HepG2 (cell line): ENCODE measurements around the gene CIB2. TPM values are rescaled to one million over a fixed set of nuclear protein-coding genes. Genes with fewer than 3 reads are reported as not detected.

Experiments used
- BRCA1 ChIP-seq: sonication (generic); formaldehyde crosslinking; IDR thresholded peaks from 2 replicates; pipeline ENCODE4 v1.4.0; 2020; ENCODE audit warnings: missing genetic modification reagents
- HCFC1 ChIP-seq: fragments of 150-350 bp; IDR thresholded peaks from 2 replicates; pipeline ENCODE4 v1.6.1; 2014; ENCODE audit warnings: low read depth, low read length
- HNRNPUL1 ChIP-seq: fragments of 200-400 bp; formaldehyde crosslinking; IDR thresholded peaks from 2 replicates; pipeline ENCODE4 v1.6.1; 2017; ENCODE audit warnings: low read depth, mild to moderate bottlenecking, low read length, moderate library complexity
- KLF16 ChIP-seq, 2 experiments: sonication (generic) in 1 of 2; formaldehyde crosslinking in 1 of 2; IDR thresholded peaks; 2 replicates each; pipeline versions ENCODE4 v1.6.1 to v1.8.0; 2016 to 2023; ENCODE audit warnings: missing genetic modification reagents in 2 of 2, missing compliant biosample characterization in 1 of 2
- NKX3-1 ChIP-seq: sonication (generic); formaldehyde crosslinking; IDR thresholded peaks from 2 replicates; pipeline ENCODE4 v1.5.0; 2020; ENCODE audit warnings: missing genetic modification reagents
- PCBP1 ChIP-seq: fragments of 200-400 bp; formaldehyde crosslinking; IDR thresholded peaks from 2 replicates; pipeline ENCODE4 v1.6.1; 2017; ENCODE audit warnings: mild to moderate bottlenecking, low read depth, low read length, borderline replicate concordance
- POGK ChIP-seq: sonication (generic); formaldehyde crosslinking; conservative IDR thresholded peaks from 2 replicates; pipeline ENCODE4 v1.8.0; 2022; ENCODE audit warnings: mild to moderate bottlenecking, moderate library complexity, missing genetic modification reagents
- POLR2G ChIP-seq: fragments of 200-400 bp; formaldehyde crosslinking; IDR thresholded peaks from 2 replicates; pipeline ENCODE4 v1.6.1; 2018; ENCODE audit warnings: mild to moderate bottlenecking, low read depth, low read length, moderate library complexity
- SMC3 ChIP-seq: IDR thresholded peaks from 2 replicates; pipeline ENCODE4 v1.6.1; 2011; ENCODE audit warnings: low read length, improper control_type of control experiment
- TBX2 ChIP-seq: sonication (generic); formaldehyde crosslinking; IDR thresholded peaks from 2 replicates; pipeline ENCODE4 v1.5.0; 2020; ENCODE audit warnings: missing genetic modification reagents, mild to moderate bottlenecking, borderline replicate concordance
- XBP1 ChIP-seq: sonication (generic); formaldehyde crosslinking; IDR thresholded peaks from 2 replicates; pipeline ENCODE4 v1.5.0; 2020; ENCODE audit warnings: missing genetic modification reagents
- ZNF580 ChIP-seq: IDR thresholded peaks from 2 replicates; pipeline ENCODE4 v1.6.1; 2016; ENCODE audit warnings: low read depth, borderline replicate concordance
- ZNF629 ChIP-seq: sonication (generic); formaldehyde crosslinking; conservative IDR thresholded peaks from 2 replicates; pipeline ENCODE4 v1.5.0; 2020; ENCODE audit warnings: missing genetic modification reagents
- polyA plus RNA-seq, 8 experiments: library from polyadenylated mRNA; depleted of rRNA in 3 of 8; stranded (reverse) in 7 of 8; unstranded in 1 of 8; fragments of >200 nt; fragmentation: Illumina TruSeq in 4 of 8; extraction: Trizol in 4 of 8; gene quantifications; 2 replicates each; pipeline versions ENCODE4 v1.2.1 to v1.2.3, GENCODE V29; 2011 to 2016; ENCODE audit warnings: low read depth in 4 of 8, missing spikeins in 1 of 8, mixed read lengths in 1 of 8; ENCODE audit not compliant: insufficient read depth in 1 of 8
- total RNA-seq, 5 experiments: library from RNA; depleted of rRNA; stranded (reverse); fragments of >200 nt; fragmentation: Illumina TruSeq; extraction: Trizol; gene quantifications; 2 replicates each; pipeline ENCODE4 v1.2.3, GENCODE V29; 2016; ENCODE audit warnings: low read depth in 1 of 5
- TF ChIP-seq, protein P1 (sequence below): sonication (generic); formaldehyde crosslinking; IDR thresholded peaks from 2 replicates; pipeline ENCODE4 v1.4.0; 2020; ENCODE audit warnings: missing genetic modification reagents, mild to moderate bottlenecking, borderline replicate concordance
- TF ChIP-seq, protein P2 (sequence below): sonication (generic); formaldehyde crosslinking; IDR thresholded peaks from 2 replicates; pipeline ENCODE4 v1.5.0; 2020; ENCODE audit warnings: mild to moderate bottlenecking, missing genetic modification reagents
- TF ChIP-seq, protein P3 (sequence below): sonication (generic); formaldehyde crosslinking; IDR thresholded peaks from 2 replicates; pipeline ENCODE4 v1.5.0; 2020; ENCODE audit warnings: mild to moderate bottlenecking, missing genetic modification reagents, moderate library complexity

CIB2 gene
- total and polyA plus RNA-seq, 2 of the 13 experiments (the other 11 are each of a cell fraction or from before 2014, with no cell fraction given) = 1.4 to 1.5 TPM

GRCh38 chr15:78076231-78077052 lies 54.8 kb downstream of the CIB2 start (continued):
- TF ChIP-seq POGK (CRISPR knock-in tag) (no peak), PCBP1 (no peak), NKX3-1 (CRISPR knock-in tag) (no peak), ZNF629 (CRISPR knock-in tag) (peak; percentile 84), KLF16 (CRISPR knock-in tag; IDR thresholded peaks at IDR 0.05) (no peak), ZNF580 (CRISPR knock-in tag) (no peak), SMC3 (peak; percentile 23; the same call in 1 of the 2 replicates), POLR2G (no peak), XBP1 (CRISPR knock-in tag) (no peak), BRCA1 (CRISPR knock-in tag) (no peak), HCFC1 (no peak), HNRNPUL1 (no peak), TBX2 (CRISPR knock-in tag) (no peak)
- TF ChIP-seq, protein P1, sequence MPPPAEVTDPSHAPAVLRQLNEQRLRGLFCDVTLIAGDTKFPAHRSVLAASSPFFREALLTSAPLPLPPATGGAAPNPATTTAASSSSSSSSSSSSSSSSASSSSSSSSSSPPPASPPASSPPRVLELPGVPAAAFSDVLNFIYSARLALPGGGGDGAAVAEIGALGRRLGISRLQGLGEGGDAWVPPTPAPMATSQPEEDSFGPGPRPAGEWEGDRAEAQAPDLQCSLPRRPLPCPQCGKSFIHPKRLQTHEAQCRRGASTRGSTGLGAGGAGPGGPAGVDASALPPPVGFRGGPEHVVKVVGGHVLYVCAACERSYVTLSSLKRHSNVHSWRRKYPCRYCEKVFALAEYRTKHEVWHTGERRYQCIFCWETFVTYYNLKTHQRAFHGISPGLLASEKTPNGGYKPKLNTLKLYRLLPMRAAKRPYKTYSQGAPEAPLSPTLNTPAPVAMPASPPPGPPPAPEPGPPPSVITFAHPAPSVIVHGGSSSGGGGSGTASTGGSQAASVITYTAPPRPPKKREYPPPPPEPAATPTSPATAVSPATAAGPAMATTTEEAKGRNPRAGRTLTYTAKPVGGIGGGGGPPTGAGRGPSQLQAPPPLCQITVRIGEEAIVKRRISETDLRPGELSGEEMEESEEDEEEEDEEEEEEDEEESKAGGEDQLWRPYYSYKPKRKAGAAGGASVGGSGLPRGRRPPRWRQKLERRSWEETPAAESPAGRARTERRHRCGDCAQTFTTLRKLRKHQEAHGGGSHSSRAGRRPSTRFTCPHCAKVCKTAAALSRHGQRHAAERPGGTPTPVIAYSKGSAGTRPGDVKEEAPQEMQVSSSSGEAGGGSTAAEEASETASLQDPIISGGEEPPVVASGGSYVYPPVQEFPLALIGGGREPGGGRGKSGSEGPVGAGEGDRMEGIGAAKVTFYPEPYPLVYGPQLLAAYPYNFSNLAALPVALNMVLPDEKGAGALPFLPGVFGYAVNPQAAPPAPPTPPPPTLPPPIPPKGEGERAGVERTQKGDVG (CRISPR knock-in tag) = no peak
- TF ChIP-seq, protein P2, sequence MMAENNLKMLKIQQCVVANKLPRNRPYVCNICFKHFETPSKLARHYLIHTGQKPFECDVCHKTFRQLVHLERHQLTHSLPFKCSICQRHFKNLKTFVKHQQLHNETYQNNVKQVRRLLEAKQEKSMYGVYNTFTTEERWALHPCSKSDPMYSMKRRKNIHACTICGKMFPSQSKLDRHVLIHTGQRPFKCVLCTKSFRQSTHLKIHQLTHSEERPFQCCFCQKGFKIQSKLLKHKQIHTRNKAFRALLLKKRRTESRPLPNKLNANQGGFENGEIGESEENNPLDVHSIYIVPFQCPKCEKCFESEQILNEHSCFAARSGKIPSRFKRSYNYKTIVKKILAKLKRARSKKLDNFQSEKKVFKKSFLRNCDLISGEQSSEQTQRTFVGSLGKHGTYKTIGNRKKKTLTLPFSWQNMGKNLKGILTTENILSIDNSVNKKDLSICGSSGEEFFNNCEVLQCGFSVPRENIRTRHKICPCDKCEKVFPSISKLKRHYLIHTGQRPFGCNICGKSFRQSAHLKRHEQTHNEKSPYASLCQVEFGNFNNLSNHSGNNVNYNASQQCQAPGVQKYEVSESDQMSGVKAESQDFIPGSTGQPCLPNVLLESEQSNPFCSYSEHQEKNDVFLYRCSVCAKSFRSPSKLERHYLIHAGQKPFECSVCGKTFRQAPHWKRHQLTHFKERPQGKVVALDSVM (CRISPR knock-in tag) = peak; percentile 83; the same call in 1 of the 2 replicates
- TF ChIP-seq, protein P3, sequence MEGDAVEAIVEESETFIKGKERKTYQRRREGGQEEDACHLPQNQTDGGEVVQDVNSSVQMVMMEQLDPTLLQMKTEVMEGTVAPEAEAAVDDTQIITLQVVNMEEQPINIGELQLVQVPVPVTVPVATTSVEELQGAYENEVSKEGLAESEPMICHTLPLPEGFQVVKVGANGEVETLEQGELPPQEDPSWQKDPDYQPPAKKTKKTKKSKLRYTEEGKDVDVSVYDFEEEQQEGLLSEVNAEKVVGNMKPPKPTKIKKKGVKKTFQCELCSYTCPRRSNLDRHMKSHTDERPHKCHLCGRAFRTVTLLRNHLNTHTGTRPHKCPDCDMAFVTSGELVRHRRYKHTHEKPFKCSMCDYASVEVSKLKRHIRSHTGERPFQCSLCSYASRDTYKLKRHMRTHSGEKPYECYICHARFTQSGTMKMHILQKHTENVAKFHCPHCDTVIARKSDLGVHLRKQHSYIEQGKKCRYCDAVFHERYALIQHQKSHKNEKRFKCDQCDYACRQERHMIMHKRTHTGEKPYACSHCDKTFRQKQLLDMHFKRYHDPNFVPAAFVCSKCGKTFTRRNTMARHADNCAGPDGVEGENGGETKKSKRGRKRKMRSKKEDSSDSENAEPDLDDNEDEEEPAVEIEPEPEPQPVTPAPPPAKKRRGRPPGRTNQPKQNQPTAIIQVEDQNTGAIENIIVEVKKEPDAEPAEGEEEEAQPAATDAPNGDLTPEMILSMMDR (CRISPR knock-in tag) = peak; percentile 42
